ENCODE data around the gene PAK4. TPM values are rescaled to one million over a fixed set of nuclear protein-coding genes. Genes with fewer than 3 reads are reported as not detected.
A peak's percentile ranks its signal among the peaks of the same experiment; 100 is the strongest.

Gene PAK4
- polyA plus RNA-seq (9.8 to 17.4 TPM (median 11.2 TPM) in 3 replicates), polyA minus RNA-seq (14.1 to 49.3 TPM (median 15.5 TPM) in 3 replicates)
- polyA plus RNA-seq (2011; ENCODE audit: low read depth): 6.2 TPM
- polyA plus RNA-seq (2011; cell fraction: cytosol; rRNA removed): 11.7 and 28.7 TPM in 2 replicates
- 13.9 and 23.4 TPM in 2 replicates for polyA plus RNA-seq (2011; cell fraction: nucleus; rRNA removed)
- polyA plus RNA-seq (2012; ENCODE audit: low replicate concordance): 16.8 and 24.1 TPM in 2 replicates
- 48.3 TPM for polyA minus RNA-seq (2011; cell fraction: cytosol; rRNA and poly(A)+ RNA removed)
- polyA minus RNA-seq (2011; cell fraction: nucleus; rRNA and poly(A)+ RNA removed): 15.3 and 16.8 TPM in 2 replicates

DNA sequence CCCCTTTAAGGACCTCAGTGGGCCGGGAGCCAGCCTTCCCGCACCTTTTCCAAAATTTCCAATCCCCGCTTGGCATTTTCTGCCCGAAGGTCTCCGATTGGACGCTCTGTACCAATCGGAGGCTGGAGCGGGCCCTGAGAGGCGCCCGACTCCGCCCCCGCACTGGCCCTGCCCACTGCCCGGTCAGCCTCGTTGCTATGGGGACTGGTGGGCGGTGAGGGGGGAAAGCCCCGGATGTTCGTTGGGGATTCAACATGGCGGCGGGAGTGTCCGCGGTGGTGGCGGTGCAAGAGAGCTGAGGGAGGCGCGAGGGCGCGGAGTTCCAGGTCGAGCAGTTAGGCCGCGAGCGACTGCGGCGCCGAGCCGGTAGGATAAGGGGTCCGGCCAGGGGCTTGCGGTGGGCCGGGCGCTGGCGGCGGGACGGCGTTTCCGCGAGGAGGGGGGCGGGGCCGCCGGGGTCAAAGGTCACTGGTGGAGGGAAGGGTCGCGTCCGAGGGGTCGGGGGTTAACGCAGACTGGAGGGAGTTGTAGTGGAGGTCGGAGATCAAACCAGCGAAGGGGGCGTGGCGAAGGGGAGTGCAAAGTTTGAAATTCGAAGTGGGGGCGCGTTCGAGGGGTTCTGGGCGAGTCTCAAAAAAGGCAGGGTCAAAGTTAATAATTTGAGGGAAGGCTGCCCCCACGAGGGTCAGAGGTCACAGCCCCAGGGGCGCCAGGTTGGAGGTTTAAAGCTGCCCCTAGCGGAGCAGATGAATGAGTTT lies at the start of gene PAK4:
Gene PAK4, plus strand, starts transcription at position 233 of the 758 bp plus-strand sequence. CDS start 43,768 bp downstream, outside the sequence.
- dilution Hi-C loops (cut with MboI; ENCODE audit: extremely low pct_ligation_motif_present, low sequenced_read_pairs): no loop called here
- no peaks in the 10 kb centered on the region for H3K36me3 ChIP-seq (ENCODE audit: control insufficient read depth in 2 of 2, extremely low read depth in 1 of 2, insufficient read depth in 2 of 2, low read length in 2 of 2)
- H4K20me1 ChIP-seq (ENCODE audit: control insufficient read depth, extremely low read depth, insufficient read depth, low read length): no peaks in the 10 kb centered on the region
- H3K4me1 ChIP-seq (ENCODE audit: control insufficient read depth, extremely low read depth, insufficient read depth, low read length): peaks cover 14% of the 10 kb centered on the region
- TF ChIP-seq, protein P1, sequence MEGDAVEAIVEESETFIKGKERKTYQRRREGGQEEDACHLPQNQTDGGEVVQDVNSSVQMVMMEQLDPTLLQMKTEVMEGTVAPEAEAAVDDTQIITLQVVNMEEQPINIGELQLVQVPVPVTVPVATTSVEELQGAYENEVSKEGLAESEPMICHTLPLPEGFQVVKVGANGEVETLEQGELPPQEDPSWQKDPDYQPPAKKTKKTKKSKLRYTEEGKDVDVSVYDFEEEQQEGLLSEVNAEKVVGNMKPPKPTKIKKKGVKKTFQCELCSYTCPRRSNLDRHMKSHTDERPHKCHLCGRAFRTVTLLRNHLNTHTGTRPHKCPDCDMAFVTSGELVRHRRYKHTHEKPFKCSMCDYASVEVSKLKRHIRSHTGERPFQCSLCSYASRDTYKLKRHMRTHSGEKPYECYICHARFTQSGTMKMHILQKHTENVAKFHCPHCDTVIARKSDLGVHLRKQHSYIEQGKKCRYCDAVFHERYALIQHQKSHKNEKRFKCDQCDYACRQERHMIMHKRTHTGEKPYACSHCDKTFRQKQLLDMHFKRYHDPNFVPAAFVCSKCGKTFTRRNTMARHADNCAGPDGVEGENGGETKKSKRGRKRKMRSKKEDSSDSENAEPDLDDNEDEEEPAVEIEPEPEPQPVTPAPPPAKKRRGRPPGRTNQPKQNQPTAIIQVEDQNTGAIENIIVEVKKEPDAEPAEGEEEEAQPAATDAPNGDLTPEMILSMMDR (optimal IDR thresholded peaks at IDR 0.05 in 1 of 3, IDR thresholded peaks at IDR 0.05 in 1 of 3, conservative IDR thresholded peaks at IDR 0.05 in 1 of 3; ENCODE audit: extremely low read depth in 1 of 3, insufficient read depth in 2 of 3, low read length in 3 of 3): no peak
- no peak for TF ChIP-seq EZH2 (IDR thresholded peaks at IDR 0.05; ENCODE audit: low read length)
- peak within 1 kb of the TSS; percentile 87 for H3K9ac ChIP-seq (ENCODE audit: control insufficient read depth, extremely low read depth, insufficient read depth, low read length)
- peak; percentile 57 for FAIRE-seq
- peak within 1 kb of the TSS; percentile 97 for H3K4me2 ChIP-seq (ENCODE audit: control insufficient read depth, extremely low read depth, insufficient read depth, low read depth, low read length)
- H3K27me3 ChIP-seq (ENCODE audit: control insufficient read depth, extremely low read depth, insufficient read depth, low read length): no peaks in the 10 kb centered on the region
- DNase-seq (ENCODE audit: low read depth, low spot score): peak; percentile 67
- H3K9me3 ChIP-seq (ENCODE audit: control insufficient read depth, low read depth, low read length): no peaks in the 10 kb centered on the region
- peaks cover 49% of the 10 kb centered on the region for H3K79me2 ChIP-seq (ENCODE audit: control insufficient read depth, insufficient read depth, low read length)
- peak within 1 kb of the TSS; percentile 71 for H3K27ac ChIP-seq (ENCODE audit: control insufficient read depth, insufficient read depth, low read length)
- no peaks in the 10 kb centered on the region for H3K9me1 ChIP-seq (ENCODE audit: control insufficient read depth, extremely low read depth, insufficient read depth, low read length)
- H2AFZ ChIP-seq (ENCODE audit: control insufficient read depth, low read length): peak within 1 kb of the TSS; percentile 89
- peak within 1 kb of the TSS; percentile 78 to 96 (median 84) for H3K4me3 ChIP-seq (ENCODE audit: control insufficient read depth in 2 of 3, extremely low read depth in 1 of 3, insufficient read depth in 2 of 3, low read depth in 1 of 3, low read length in 3 of 3)

DNA sequence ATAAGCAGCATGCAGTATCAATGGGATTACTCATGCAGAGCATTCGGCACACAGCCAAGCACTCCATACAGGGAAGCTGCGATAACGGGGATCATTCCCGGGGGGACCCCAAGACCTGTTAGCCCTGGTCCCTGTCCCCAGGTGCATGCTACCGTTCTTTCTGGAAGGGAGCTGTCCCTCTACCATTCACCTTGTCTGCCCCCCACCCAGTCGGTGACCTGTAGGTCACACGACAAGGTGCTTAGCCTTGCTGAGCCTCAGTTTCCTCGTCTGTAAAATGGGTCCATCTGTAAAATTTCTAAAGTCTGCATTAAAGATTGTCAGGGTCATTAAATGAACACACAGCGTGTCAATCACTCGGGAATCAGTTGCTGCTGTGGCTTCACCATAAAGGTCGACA lies 48.3 kb upstream of the PAK4 start:
- Histone ChIP-seq H3K4me3 (ENCODE audit: control insufficient read depth in 2 of 3, extremely low read depth in 1 of 3, insufficient read depth in 2 of 3, low read depth in 1 of 3, low read length in 3 of 3) (no peak overlapping the region), H3K9me1 (ENCODE audit: control insufficient read depth, extremely low read depth, insufficient read depth, low read length) (no peaks in the 10 kb centered on the region), H3K27ac (ENCODE audit: control insufficient read depth, insufficient read depth, low read length) (no peak overlapping the region), H3K4me1 (ENCODE audit: control insufficient read depth, extremely low read depth, insufficient read depth, low read length) (peaks cover 26% of the 10 kb centered on the region), H3K79me2 (ENCODE audit: control insufficient read depth, insufficient read depth, low read length) (no peaks in the 10 kb centered on the region), H3K36me3 (ENCODE audit: control insufficient read depth in 2 of 2, extremely low read depth in 1 of 2, insufficient read depth in 2 of 2, low read length in 2 of 2) (no peaks in the 10 kb centered on the region), H4K20me1 (ENCODE audit: control insufficient read depth, extremely low read depth, insufficient read depth, low read length) (no peaks in the 10 kb centered on the region), H3K9me3 (ENCODE audit: control insufficient read depth, low read depth, low read length) (no peaks in the 10 kb centered on the region), H3K9ac (ENCODE audit: control insufficient read depth, extremely low read depth, insufficient read depth, low read length) (no peak overlapping the region), H2AFZ (ENCODE audit: control insufficient read depth, low read length) (no peak overlapping the region), H3K27me3 (ENCODE audit: control insufficient read depth, extremely low read depth, insufficient read depth, low read length) (no peaks in the 10 kb centered on the region), H3K4me2 (ENCODE audit: control insufficient read depth, extremely low read depth, insufficient read depth, low read depth, low read length) (no peak overlapping the region)
- dilution Hi-C loops (cut with MboI; ENCODE audit: extremely low pct_ligation_motif_present, low sequenced_read_pairs): no loop called here
- FAIRE-seq (no peak), DNase-seq (ENCODE audit: low read depth, low spot score) (no peak)
- no peak for TF ChIP-seq EZH2 (IDR thresholded peaks at IDR 0.05; ENCODE audit: low read length)
- TF ChIP-seq, protein P1 (optimal IDR thresholded peaks at IDR 0.05 in 1 of 3, IDR thresholded peaks at IDR 0.05 in 1 of 3, conservative IDR thresholded peaks at IDR 0.05 in 1 of 3; ENCODE audit: extremely low read depth in 1 of 3, insufficient read depth in 2 of 3, low read length in 3 of 3): no peak
